MM.1S (cell line): Measurements from ENCODE around the gene AGGF1.
"Not testable (repeated sequence)": the region's sequence is repeated elsewhere in the genome, so short reads cannot be mapped to it uniquely, and the experiment has no call there.

Experiments used
- DNase-seq: peaks from one replicate; pipeline ENCODE4 v3.0.0-alpha.2; 2015
- H2AFZ ChIP-seq: fragments of 300-600 bp; sonication (generic); 2 replicates; pipeline ENCODE4 v1.6.0; 2016; ENCODE audit warnings: antibody characterized with exemption, low read length
- H3F3A ChIP-seq: fragments of 300-600 bp; sonication (generic); 2 replicates; pipeline ENCODE4 v1.6.1; 2016; ENCODE audit warnings: mild to moderate bottlenecking, antibody characterized with exemption, low read length, moderate library complexity, mixed read lengths; ENCODE audit not compliant: insufficient read depth
- H3K27ac ChIP-seq: fragments of 300-600 bp; sonication (generic); 2 replicates; pipeline ENCODE4 v1.5.1; 2016; ENCODE audit warnings: mild to moderate bottlenecking, low read length
- H3K27me3 ChIP-seq: fragments of 300-600 bp; sonication (generic); replicated peaks from 2 replicates; pipeline ENCODE4 v1.6.0; 2016; ENCODE audit warnings: low read length; ENCODE audit not compliant: insufficient read depth
- H3K36me3 ChIP-seq: fragments of 300-600 bp; sonication (generic); replicated peaks from 2 replicates; pipeline ENCODE4 v1.6.1; 2016; ENCODE audit warnings: mild to moderate bottlenecking, low read length, mixed read lengths; ENCODE audit not compliant: insufficient read depth
- H3K4me1 ChIP-seq: fragments of 300-600 bp; sonication (generic); 2 replicates; pipeline ENCODE4 v1.6.1; 2016; ENCODE audit warnings: low read length, mixed read lengths
- H3K4me2 ChIP-seq: fragments of 300-600 bp; sonication (generic); 2 replicates; pipeline ENCODE4 v1.6.0; 2016; ENCODE audit warnings: low read depth, low read length
- H3K4me3 ChIP-seq: fragments of 300-600 bp; sonication (generic); 2 replicates; pipeline ENCODE4 v1.5.1; 2016; ENCODE audit warnings: low read length, mixed read lengths
- H3K79me2 ChIP-seq: fragments of 300-600 bp; sonication (generic); 2 replicates; pipeline ENCODE4 v1.6.1; 2016; ENCODE audit warnings: mixed run types, low read length, mixed read lengths
- H3K9ac ChIP-seq: fragments of 300-600 bp; sonication (generic); 2 replicates; pipeline ENCODE4 v1.6.1; 2016; ENCODE audit warnings: low read length, mixed read lengths
- H3K9me2 ChIP-seq: fragments of 300-600 bp; sonication (generic); replicated peaks from 2 replicates; pipeline ENCODE4 v1.6.1; 2016; ENCODE audit warnings: mild to moderate bottlenecking, low read length, mixed read lengths; ENCODE audit not compliant: insufficient read depth
- H3K9me3 ChIP-seq: fragments of 300-600 bp; sonication (generic); replicated peaks from 2 replicates; pipeline ENCODE4 v1.6.1; 2016; ENCODE audit warnings: mild to moderate bottlenecking, low read length, mixed read lengths; ENCODE audit not compliant: insufficient read depth
- H4K20me1 ChIP-seq: fragments of 300-600 bp; sonication (generic); 2 replicates; pipeline ENCODE4 v1.6.1; 2016; ENCODE audit warnings: mild to moderate bottlenecking, low read length, moderate library complexity, mixed read lengths; ENCODE audit not compliant: insufficient read depth
- EZH2 ChIP-seq: fragments of 300-600 bp; sonication (generic); optimal IDR thresholded peaks from 2 replicates; pipeline ENCODE3; 2017; ENCODE audit warnings: low read depth, mild to moderate bottlenecking, antibody characterized with exemption, low read length, mixed read lengths
- EZH2phosphoT487 ChIP-seq: fragments of 300-600 bp; sonication (generic); IDR thresholded peaks from 2 replicates; pipeline ENCODE4 v1.6.1; 2018; ENCODE audit warnings: antibody characterized with exemption, low read length
- TF ChIP-seq, protein P1 (sequence below): fragments of 300-600 bp; sonication (generic); IDR thresholded peaks from 2 replicates; pipeline ENCODE4 v1.5.1; 2016; ENCODE audit warnings: antibody characterized with exemption, low read length, mixed read lengths

The AGGF1 gene

DNA sequence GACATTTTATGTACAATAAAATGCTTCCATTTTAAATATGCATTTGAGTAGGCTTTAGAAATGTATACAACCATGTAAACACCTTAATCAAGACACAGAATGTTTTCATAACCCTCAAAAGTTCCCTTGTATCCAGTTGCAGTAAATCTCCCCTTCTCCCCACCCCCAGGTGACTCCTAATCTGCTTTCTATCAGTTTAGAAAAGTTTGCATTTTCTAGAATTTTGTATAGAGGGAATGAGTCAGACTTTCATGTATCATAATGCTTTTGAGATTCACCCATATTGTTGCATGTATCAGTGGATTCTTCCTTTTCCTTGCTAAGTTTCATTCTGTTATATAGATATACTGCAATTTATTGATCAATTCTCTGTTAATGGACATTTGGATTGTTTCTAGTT, 74.6 kb downstream of the AGGF1 start:
- no peaks in the 10 kb centered on the region for H3K4me1 ChIP-seq
- no peaks in the 10 kb centered on the region for H3K79me2 ChIP-seq
- H4K20me1 ChIP-seq, result no peaks in the 10 kb centered on the region
- TF ChIP-seq EZH2phosphoT487, result no peak
- TF ChIP-seq EZH2, result no peak
- TF ChIP-seq, protein P1, sequence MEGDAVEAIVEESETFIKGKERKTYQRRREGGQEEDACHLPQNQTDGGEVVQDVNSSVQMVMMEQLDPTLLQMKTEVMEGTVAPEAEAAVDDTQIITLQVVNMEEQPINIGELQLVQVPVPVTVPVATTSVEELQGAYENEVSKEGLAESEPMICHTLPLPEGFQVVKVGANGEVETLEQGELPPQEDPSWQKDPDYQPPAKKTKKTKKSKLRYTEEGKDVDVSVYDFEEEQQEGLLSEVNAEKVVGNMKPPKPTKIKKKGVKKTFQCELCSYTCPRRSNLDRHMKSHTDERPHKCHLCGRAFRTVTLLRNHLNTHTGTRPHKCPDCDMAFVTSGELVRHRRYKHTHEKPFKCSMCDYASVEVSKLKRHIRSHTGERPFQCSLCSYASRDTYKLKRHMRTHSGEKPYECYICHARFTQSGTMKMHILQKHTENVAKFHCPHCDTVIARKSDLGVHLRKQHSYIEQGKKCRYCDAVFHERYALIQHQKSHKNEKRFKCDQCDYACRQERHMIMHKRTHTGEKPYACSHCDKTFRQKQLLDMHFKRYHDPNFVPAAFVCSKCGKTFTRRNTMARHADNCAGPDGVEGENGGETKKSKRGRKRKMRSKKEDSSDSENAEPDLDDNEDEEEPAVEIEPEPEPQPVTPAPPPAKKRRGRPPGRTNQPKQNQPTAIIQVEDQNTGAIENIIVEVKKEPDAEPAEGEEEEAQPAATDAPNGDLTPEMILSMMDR, result no peak
- H3K4me3 ChIP-seq, result no peak overlapping the region
- H3K27ac ChIP-seq, result no peak overlapping the region
- no peak for DNase-seq
- no peak overlapping the region for H2AFZ ChIP-seq
- H3F3A ChIP-seq, result no peaks in the 10 kb centered on the region
- H3K9ac ChIP-seq, result no peak overlapping the region
- no peaks in the 10 kb centered on the region for H3K9me2 ChIP-seq
- no peaks in the 10 kb centered on the region for H3K36me3 ChIP-seq
- H3K4me2 ChIP-seq, result no peak overlapping the region
- no peaks in the 10 kb centered on the region for H3K9me3 ChIP-seq
- no peaks in the 10 kb centered on the region for H3K27me3 ChIP-seq

DNA sequence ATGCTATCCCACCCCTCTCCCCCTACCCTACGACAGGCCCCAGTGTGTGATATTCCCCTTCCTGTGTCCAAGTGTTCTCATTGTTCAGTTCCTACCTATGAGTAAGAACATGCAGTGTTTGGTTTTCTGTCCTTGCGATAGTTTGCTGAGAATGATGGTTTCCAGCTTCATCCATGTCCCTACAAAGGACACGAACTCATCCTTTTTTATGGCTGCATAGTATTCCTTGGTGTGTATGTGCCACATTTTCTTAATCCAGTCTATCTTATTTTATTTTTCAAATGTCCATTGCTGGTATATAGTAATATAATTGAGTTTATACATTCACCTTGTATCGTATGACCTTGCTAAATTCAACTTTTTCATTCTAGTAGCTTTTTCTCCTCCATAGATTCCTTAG, 76.8 kb downstream of the AGGF1 start:
- not testable (repeated sequence) for H3K4me1 ChIP-seq, H3K4me2 ChIP-seq, H3K9ac ChIP-seq, H3K27me3 ChIP-seq, H3K9me2 ChIP-seq, H2AFZ ChIP-seq, H3K4me3 ChIP-seq, H3K36me3 ChIP-seq, H3K79me2 ChIP-seq, H3K9me3 ChIP-seq, DNase-seq, H3K27ac ChIP-seq, H4K20me1 ChIP-seq, H3F3A ChIP-seq
